Hair follicular keratinocyte (primary cell): Measurements from ENCODE around the gene SPATA9. TPM values are rescaled to one million over a fixed set of nuclear protein-coding genes. Genes with fewer than 3 reads are reported as not detected.

Experiments used
- total RNA-seq: library from RNA; depleted of rRNA; stranded (reverse); fragments of >200 nt; gene quantifications from 2 replicates; pipeline ENCODE4 v1.2.3, GENCODE V29; 2015

The SPATA9 gene
- total RNA-seq: not detected in 2 replicates

GRCh38 chr5:95682891-95683290, at the start of gene SPATA9:
Gene SPATA9 (minus strand): TSS chr5:95682991. CDS start chr5:95682854, 137 bp downstream.

DNA sequence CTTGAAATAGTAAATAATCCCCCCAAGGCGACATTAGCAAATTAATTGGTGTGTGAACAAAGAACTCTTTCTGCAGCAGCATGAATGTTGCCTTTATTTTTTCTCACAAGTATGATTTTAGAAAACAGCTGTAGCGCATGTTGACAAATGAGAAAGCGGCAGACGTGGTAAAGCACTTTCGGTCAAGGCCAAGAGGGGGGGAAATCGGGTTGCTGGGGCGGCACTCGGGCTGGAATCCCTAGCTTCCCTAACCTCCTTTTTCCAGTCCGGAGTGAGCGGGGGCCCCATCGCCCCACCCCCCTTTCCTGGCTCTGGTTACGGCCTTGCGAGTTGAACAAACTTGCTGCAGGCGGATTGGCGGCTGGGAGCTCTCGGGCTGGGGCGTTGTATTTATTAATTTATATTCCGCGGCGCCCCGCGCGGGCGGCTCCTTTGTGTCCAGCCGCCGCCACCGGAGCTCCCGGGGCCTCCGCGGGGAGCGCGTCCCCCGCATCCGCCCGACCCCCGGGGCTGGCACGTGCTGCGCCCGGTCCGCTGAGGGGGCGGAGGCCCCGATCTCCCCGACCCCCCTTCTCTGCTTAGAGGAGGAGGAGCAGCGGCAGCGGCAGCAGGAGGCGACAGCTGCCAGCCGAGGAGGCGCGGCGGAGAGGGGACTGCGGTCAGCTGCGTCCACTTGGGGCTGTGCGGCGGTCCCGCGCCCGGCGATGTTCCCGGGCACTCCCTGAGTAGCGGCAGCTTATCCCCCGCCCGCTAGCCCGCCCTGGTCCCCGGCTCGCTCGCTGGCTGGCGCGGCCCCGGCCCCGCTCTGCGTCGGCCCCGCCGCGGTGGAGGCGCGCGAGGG, 48.2 kb upstream of the SPATA9 start, which contains the start of gene RHOBTB3:
TSS of gene RHOBTB3 (plus strand) at position 607 of the 841 bp plus-strand sequence. CDS start 347 bp downstream, outside the sequence.

DNA sequence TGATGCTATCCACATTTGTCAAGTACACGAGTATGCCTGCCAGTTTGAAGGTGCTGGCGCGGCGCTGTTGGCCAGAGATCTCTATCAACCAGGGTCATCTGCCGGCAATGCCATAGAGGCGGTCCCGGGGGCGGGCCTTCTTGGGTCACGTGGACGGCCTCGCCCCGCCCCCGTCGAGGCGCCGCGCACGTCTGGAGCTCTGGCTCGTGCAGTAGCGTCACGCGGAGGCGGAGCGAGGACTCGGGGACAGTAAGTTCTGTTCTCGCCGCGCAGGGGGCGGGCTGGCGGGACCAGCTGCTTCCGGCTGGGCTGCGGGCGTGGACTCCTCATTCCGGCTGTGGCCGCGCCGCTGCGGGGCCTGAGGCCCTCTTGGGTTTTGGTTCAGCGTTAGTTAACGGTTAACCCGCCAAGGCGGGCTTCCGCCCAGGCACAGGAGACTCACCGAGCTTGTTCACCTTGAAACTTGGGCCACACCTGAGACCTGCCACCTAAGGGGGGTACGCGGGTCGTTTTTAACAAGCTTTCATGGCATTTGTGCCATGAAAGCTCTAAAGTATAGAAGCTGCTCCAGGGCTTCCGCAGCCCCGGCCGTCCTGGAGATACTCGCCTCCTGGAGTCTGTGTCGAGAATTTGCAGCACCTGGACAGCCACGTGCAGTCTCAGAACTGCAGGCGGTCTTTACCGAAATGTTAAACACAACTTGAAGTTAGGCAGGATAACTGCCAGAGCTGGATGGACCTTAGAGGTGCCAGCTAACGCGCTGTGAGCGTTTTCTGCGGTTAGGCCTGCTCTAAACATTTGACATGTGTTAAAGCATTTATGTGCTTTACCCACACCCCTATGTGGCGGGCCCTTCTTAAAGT, 36.0 kb downstream of the SPATA9 start, which contains the start of gene RFESD:
TSS of gene RFESD (plus strand) at position 209 of the 863 bp plus-strand sequence. CDS start 5,495 bp downstream, outside the sequence.

DNA sequence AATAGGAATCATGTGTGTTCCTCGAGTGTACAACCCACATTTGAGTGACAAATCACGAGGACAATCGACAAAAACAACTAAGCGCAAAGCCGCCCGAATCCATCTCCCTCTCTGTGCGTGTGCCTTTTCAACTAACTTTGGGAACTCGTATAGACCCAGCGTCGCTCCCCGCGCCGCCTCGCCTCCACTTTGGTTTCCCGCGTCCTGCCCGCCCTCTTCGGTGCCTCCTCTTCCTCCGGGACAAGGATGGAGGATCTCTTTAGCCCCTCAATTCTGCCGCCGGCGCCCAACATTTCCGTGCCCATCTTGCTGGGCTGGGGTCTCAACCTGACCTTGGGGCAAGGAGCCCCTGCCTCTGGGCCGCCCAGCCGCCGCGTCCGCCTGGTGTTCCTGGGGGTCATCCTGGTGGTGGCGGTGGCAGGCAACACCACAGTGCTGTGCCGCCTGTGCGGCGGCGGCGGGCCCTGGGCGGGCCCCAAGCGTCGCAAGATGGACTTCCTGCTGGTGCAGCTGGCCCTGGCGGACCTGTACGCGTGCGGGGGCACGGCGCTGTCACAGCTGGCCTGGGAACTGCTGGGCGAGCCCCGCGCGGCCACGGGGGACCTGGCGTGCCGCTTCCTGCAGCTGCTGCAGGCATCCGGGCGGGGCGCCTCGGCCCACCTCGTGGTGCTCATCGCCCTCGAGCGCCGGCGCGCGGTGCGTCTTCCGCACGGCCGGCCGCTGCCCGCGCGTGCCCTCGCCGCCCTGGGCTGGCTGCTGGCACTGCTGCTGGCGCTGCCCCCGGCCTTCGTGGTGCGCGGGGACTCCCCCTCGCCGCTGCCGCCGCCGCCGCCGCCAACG, 62.5 kb downstream of the SPATA9 start, which contains the start of gene GPR150:
TSS of gene GPR150 (plus strand) at position 58 of the 840 bp plus-strand sequence. CDS start at position 247, 189 bp downstream.

Other genes with a start within 250 kb of the SPATA9 start
- gene SKIC3, start 128.0 kb downstream of the SPATA9 start, total RNA-seq: 39.0 and 46.8 TPM in 2 replicates
- gene ARSK, start 127.9 kb downstream of the SPATA9 start, total RNA-seq: 4.7 and 6.2 TPM in 2 replicates
- gene GPR150, start 62.9 kb downstream of the SPATA9 start, total RNA-seq: 0.47 TPM in 1 of 2 replicates, not detected in the other
- 1.7 and 2.4 TPM in 2 replicates for gene RFESD, start 36.2 kb downstream of the SPATA9 start, total RNA-seq
- gene RHOBTB3, start 48.3 kb upstream of the SPATA9 start, total RNA-seq: 0.39 and 2.2 TPM in 2 replicates
- 6.2 and 7.9 TPM in 2 replicates for gene GLRX, start 139.7 kb upstream of the SPATA9 start, total RNA-seq